ENCODE data around the gene MPPED2. TPM values are rescaled to one million over a fixed set of nuclear protein-coding genes. Genes with fewer than 3 reads are reported as not detected.

MPPED2 gene
- total and polyA plus RNA-seq, 2 of the 13 experiments (the other 11 are each of a cell fraction or from before 2014, with no cell fraction given) = not detected

GRCh38 chr11:30458541-30458940 is 127.6 kb downstream of the MPPED2 start (continued):
- TF ChIP-seq BATF2 (CRISPR knock-in tag; IDR thresholded peaks at IDR 0.05) (no peak), CHD4 (IDR thresholded peaks at IDR 0.05; ENCODE audit: borderline replicate concordance, low read length) (no peak), MNT (IDR thresholded peaks at IDR 0.05) (no peak), KLF15 (CRISPR knock-in tag; IDR thresholded peaks at IDR 0.05; ENCODE audit: borderline replicate concordance) (no peak), ZBTB10 (CRISPR knock-in tag; IDR thresholded peaks at IDR 0.05; ENCODE audit: borderline replicate concordance) (no peak), HDAC6 (IDR thresholded peaks at IDR 0.05; ENCODE audit: low read depth, low read length) (no peak), ZBTB21 (CRISPR knock-in tag; IDR thresholded peaks at IDR 0.05) (no peak), MYC (CRISPR knock-in tag; IDR thresholded peaks at IDR 0.05; ENCODE audit: borderline replicate concordance) (no peak)
- TF ChIP-seq, protein P1, sequence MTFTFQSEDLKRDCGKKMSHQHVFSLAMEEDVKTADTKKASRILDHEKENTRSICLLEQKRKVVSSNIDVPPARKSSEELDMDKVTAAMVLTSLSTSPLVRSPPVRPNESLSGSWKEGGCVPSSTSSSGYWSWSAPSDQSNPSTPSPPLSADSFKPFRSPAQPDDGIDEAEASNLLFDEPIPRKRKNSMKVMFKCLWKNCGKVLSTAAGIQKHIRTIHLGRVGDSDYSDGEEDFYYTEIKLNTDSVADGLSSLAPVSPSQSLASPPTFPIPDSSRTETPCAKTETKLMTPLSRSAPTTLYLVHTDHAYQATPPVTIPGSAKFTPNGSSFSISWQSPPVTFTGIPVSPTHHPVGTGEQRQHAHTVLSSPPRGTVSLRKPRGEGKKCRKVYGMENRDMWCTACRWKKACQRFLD (CRISPR knock-in tag; IDR thresholded peaks at IDR 0.05; ENCODE audit: borderline replicate concordance) = no peak
